ENCODE data around the gene LDLRAD1.
"Not testable (repeated sequence)": the region's sequence is repeated elsewhere in the genome, so short reads cannot be mapped to it uniquely, and the experiment has no call there.

The LDLRAD1 gene, protein sequence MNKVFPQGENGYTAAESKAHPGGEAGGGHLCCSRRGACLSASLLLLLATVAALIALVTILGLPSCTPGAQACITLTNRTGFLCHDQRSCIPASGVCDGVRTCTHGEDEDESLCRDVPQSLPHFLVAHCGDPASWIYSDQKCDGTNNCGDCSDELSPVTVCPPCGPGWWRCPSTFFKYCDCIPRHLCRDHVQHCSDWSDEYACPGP

DNA sequence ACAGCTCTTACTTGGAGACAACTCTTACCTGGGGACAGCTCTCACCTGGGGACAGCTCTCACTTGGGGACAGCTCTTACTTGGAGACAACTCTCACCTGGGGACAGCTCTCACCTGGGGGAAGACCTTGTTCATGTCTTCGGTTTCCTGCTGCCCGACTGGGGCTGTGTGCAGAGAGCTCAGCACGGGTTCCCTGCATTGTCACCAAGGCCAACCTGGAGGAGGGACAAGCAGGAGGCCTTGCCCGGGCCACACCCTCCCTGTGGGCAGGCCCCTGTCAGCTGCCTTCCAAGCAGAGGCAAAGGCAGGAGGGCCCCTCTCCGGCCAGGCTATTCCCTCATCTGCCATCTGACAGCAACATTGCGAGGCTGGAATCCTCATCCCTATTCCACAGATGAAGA, at the start of gene LDLRAD1:
Gene LDLRAD1, minus strand, starts transcription at position 208 of the 400 bp plus-strand sequence. Its CDS starts 74 bp downstream, at position 134.
- no peak for DNase-seq

DNA sequence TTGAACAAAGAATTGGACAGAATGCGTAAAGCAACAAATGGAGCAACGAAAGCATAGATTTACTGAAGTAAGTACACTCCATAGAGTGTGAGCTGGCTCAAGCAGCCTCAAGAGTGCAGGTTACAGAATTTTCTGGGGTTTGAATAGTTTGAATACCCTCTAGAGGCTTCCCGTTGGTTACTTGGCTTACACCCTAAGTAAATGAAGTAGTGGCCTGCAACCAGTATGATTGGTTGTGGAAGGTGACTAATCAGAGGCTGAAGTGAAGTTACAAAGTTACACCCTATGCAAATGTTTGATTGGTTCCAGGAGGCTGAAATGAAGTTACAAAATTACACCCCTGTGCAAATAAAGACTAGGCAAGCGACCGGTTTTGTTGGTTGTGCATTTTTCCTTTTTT, 46.3 kb upstream of the LDLRAD1 start:
- DNase-seq = no peak

DNA sequence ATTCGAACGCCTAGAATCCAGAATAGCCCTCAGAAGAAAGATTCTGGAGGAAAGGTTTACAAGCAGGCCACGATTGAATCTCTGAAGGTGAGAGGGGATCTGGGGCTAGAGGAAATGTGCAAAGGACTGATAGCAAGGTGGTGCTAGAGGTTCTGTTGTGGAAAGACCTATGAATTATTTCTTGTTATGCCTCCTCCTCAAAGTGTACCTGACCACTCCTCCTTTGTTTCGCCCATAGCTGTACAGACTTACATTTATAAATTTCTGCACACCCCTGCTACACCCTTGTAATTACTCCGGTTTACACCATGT, 36.4 kb upstream of the LDLRAD1 start:
- DNase-seq = no peak

DNA sequence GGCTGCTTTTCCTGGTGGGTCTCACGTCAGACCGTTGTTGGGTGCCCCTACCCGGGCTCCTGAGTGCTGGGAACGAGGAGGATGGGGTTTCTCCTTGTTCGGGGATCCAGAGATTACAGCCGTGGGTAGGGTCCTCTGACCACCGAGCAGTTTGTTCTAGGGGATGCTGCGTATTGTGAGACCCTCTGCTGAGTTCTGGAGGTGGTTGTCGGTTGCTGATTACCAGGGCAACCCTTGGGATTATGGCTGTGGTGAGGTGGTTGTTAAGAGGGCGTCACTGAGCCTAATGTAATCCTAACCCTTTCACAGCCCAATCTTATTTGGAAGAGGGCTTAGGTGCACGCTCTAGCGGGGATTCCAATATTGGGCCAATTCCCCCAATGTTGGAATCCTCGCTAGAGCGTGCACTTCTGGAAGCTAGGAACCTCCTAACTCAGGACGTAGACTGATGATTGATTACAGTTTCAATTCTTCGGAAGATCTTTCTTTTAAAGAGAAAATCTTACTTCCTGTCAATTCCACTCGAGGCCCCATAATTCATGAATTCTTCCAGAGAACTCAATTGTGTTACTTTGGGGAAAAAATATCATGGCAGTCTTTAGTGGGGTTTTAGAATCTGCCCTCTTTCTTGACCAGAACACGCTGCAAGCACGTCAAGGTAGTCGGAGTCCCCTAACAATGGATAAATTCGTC, 35.9 kb upstream of the LDLRAD1 start:
- no peak for DNase-seq

DNA sequence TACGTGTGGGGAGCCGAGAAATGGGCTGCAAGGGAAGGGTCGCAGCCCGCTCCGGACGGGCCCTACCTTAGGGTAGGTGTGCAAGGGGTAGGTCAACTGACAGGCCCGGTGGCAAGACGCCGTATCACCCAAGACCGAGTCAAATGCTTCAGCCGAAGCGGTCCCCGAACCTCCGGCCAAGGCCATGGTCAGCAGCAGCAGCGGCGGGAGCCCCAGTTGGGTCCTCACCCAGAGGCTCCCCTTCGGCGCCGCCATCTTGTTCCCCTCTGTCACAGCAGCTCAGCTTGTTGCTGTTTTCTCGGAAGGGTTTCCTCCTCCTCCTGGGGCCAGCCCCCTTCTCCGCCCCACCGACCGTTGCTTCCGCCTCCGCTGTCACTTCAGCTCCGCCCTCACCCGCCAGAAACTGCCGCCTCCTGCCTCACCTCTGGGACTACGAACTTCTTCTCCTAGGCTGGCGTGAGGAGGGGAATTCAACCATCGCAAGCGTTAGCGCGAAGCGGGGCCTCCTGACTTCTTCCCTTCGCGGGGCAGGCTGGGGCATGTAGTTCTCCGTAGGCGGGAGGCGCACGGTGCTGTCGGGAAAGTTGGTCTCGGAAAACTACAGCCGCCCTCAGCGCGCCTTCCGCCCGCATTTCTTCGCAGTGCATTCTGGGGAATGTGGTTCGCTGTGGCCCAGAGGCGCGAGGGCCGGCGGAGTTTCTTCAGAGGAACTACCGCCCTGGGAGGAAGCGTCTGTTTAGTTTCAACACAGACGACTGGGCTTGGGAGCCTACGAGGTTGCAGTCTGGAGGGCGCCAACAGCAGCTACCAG, 35.2 kb upstream of the LDLRAD1 start, which contains the start of the genes TCEANC2 and TMEM59:
Gene TCEANC2, plus strand, starts transcription at position 675 of the 811 bp plus-strand sequence. CDS start 815 bp downstream, outside the sequence.
Gene TMEM59, minus strand, starts transcription at position 271 of the 811 bp plus-strand sequence. Its CDS starts 16 bp downstream, at position 255.
- peak; percentile 98 for DNase-seq

DNA sequence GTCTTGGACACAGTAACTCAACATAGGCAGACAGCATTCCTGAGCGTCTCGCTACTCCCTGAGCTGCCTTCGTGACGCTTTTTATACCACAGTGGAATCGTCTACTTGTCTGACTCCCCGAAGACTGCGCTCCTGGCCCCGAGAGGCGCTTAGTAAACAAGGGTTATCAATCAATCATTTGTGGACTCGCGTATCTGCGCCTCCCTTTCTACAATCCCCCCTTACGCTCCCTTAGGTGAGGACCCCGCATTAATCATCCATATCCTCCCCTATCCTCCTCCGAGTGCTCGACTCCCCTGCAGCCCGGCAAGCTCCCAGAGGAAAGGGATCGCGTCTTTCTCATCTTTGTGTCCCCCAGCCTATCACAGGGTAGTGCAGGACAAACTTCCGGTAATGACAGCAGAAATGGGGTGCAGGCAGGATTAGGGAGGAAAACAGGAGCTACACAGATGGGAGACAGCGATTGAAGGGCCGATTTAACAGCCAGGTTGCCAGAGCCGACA, 34.5 kb upstream of the LDLRAD1 start:
- peak; percentile 17 for DNase-seq

DNA sequence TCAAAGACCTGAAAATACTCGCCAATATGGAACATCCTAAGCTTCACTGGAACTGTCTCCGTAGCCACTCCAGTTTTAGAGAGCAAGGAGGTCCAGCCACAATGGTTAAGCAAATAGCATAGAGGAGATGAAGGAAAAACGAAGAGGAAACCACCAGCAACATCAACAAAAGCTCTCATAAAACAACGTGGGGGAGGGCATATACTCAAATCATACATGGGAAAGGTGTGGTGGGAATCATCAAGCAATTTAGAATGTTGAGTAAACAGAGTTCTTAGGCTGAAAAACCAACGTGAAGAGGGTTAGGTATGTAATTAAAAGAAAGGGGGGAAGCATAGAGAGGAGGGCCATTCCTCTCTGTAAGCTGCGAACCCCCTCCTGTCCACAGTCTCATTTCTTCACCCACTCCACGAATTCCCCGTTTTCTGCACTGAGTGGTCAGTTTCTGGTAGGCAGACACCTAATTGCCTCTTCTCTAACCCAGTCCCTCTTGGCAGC, 34.0 kb upstream of the LDLRAD1 start:
- no peak for DNase-seq

DNA sequence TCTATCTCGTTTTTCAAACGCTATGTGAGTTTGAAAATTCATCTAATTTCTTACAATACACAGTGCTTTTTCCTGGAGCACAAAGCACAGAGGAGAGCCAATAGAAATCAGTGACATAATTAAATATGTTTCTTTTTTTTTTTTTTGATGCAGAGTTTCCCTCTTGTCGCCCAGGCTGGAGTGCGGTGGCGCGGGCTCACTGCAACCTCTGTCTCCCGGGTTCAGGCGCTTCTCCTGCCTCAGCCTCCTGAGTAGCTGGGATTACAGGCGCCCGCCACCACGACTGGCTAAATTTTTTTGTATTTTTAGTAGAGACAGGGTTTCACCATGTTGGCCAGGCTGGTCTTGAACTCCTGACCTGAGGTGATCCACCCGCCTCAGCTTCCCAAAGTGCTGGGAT, 32.4 kb upstream of the LDLRAD1 start:
- DNase-seq = not testable (repeated sequence)

DNA sequence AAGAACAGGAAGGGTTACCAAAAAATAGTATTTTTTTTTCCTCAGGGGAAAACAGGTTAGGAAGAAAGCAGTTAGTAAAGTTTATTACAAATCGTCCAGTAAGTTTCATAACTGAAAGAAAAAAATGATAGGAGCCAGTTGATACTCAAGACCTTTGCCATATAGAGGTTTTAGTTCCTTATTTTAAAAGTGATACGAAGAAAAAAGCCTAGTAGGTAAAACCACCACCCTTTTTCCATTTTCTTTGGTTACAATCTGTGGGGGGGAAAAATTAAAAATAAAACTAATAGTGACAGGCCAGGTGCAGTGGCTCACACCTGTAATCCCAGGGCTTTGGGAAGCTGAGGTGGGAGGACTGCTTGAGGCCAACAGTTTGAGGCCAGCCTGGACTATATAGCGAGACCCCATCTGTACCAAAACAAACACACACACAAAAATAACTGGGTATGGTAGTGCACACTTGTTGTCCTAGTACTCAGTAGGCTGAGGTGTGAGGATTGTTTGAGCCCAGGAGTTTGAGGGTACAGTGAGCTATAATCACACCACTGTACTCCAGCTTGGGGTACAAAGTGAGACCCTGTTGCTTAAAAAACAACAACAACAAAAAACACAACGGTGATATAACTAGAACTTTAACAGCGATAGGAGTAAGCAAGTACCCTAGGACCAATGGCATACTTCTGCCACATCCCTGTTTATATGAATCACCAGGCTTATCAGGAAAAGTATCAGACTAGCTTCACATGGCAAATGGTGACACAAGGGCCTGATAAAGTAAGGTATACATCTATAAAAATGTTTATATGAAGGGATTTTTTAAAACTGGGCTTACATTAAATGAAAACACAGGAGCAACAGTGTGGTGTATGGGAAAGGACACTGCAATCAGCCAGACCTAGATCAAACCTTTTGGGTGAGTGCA, 29.7 kb upstream of the LDLRAD1 start:
- DNase-seq = no peak

DNA sequence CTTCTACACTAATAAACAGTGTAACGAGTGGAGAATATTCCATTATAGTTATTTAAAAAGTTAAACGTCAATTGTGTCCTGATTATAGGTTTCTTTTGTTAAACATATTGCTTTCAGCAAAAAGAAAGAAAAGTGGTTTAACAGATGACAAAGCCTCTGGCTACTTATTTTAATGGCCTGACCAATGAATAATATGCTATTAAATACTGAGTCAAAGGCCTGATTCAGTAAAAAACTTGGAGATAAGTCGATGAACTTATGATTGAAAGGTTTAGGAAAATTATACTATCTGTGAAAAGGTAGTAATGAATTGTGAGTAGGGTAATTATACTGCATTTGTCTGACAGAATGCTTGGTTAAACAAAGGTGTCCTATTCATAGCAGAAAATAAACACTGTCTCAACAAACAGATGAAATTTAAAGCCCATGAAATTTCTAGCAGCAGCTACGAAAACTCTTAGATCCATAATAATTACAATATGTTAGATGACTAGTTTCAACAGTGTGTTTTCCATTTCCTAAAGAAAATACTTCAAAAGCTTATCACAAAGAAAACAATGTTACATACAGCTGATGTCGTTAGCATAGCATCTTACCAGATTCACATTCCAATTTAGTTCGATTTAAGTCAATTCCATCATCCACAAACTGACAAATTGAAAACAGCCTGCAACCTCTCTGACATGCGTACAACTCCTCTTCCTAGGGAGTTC, 28.8 kb upstream of the LDLRAD1 start:
- DNase-seq = no peak

DNA sequence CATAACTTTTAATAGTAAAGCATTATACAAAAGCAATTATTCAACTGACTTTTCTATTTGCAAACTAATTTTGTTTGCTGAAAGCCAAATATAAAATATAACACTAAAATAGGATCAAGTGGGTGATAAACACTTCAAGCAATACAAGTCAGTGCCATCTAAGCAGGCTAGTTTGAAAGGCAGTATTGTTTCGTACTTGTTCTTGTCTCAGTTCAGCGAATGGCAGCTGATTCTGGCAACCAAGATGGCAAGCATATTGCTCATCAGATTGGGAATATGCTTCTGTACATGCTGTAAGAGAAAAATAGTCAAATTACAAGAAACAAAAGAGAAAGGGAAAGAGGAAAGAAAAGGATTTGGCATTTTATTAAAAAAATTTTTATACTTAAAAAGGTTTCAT, 27.5 kb upstream of the LDLRAD1 start:
- DNase-seq = no peak

DNA sequence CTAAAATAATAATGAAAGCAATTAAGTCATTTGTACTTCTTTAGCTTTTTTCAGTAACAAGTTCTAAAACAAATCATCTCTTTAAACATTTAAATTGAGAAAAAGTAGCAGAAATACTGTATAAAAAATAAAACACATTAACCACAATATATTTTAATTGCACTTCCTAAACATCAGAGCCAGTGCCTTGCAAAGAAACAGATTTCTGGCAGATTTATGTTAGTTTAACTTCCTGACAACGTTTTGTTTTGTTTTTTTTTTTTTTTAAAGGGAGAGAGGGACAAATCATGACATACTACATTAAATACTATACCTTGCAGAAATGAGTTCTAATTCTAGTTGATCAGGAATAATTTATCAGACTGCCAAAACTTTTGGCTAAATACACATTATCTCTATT, 23.8 kb upstream of the LDLRAD1 start:
- DNase-seq = no peak

DNA sequence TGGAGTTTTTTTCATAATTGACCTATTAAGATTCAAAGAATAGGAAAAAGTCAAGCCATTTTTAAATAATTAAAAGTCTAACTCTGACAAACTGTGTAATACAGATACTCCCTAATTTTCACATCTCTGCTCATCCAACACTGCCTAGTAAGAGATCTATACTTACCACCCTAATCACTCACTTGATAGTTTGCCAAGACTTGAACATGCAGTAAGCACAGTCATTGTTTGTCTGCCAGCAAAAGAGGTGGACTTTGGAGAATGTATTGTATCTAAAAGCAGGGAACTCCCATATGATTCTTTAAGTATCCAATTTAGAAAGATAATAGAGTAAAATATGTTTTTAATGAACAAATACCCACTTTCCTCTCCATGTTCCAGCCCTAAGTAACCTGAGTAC, 19.5 kb upstream of the LDLRAD1 start:
- DNase-seq = no peak

DNA sequence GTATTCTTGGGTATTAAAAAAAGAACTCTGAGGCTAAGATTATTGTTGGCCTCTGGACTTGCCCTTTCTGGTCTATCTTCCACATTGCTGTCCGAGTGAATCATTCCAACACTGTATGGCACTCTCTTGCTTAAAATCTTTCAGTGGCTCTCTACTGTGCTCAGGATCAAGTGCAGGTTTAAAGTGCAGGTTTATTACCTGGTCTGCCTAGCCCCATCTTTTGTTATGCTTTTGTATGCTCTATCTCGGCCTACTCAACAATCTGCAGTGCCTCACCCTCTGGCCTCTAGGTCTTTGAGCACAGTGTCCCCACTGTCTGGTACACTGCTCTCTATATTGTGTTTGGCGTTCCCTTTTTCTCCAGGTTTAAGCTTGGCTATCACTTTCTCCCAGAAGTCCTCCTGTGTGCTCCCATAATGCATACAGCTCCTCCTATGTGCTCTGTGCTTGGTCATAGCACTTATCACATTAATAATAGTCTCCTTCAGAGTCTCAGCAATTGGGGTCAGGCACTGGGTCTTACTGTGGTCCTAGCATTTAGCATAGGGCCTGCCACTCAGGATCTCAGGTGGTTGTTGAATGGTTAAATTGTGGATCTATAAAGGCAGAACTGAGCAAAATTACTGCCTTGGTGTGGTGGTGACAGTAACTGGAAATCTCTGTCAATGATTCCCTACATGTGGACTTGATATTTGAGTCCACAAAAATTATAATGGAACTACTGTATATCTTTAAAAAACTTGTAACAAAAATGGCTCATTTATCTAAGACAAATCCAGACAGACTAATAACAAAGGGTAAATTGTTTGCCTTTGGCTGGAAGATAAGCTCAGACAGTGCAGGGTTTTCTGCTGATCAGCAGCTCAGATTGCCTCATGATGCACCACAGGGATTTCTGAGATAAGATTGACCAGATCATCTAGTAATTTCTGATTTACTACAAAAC, 10.6 kb upstream of the LDLRAD1 start:
- DNase-seq = no peak

DNA sequence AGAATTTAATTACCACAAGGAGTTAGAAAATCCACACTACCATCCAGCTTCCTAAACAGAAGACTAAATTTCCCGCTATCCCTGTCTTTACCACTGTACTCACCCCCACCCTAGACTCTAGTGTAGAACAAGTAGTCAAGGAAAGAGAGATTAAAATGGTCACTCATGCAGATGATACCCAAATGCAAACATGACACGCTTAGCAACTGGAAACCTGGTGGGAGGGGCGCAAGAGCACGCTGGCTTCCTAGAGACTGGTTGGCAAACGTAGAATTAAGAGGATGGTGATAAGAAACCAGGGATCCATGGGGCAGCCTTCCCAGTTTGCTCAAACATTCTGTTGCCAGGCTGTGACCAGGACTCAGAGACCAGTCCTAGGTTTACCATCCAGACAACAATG, 9.9 kb upstream of the LDLRAD1 start:
- DNase-seq = no peak

DNA sequence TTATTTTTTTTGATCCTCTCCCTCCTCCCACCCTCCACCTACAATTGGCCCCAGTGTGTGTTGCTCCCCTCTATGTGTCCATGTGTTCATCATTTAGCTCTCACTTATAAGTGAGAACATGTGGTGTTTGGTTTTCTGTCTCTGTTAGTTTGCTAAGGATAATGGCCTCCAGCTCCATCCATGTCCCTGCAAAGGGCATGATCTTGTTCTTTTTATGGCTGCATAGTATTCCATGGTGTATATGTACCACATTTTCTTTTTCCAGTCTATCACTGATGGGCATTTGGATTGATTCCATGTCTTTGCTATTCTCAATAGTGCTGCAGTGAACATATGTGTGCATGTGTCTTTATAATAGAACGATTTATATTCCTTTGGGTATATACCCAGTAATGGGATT, 6.8 kb upstream of the LDLRAD1 start:
- DNase-seq = not testable (repeated sequence)

DNA sequence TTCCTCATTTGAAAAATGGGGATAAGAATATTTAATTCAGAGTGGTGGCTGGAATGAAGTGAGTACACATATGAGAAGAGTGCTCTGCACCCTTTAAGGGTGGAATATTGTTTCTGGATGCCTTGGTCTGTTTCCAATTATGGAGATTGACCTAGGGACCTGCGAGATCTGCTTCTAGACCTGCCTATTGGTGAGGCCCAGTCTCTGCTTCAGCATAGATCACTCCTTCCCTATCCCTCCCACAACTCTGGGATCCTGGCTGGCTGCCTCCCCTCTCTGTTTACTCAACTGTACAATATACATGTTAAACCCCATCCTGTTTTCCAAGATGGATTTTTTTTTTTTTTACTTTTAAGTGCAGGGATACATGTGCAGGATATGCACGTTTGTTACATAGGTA, 6.4 kb upstream of the LDLRAD1 start:
- no peak for DNase-seq

DNA sequence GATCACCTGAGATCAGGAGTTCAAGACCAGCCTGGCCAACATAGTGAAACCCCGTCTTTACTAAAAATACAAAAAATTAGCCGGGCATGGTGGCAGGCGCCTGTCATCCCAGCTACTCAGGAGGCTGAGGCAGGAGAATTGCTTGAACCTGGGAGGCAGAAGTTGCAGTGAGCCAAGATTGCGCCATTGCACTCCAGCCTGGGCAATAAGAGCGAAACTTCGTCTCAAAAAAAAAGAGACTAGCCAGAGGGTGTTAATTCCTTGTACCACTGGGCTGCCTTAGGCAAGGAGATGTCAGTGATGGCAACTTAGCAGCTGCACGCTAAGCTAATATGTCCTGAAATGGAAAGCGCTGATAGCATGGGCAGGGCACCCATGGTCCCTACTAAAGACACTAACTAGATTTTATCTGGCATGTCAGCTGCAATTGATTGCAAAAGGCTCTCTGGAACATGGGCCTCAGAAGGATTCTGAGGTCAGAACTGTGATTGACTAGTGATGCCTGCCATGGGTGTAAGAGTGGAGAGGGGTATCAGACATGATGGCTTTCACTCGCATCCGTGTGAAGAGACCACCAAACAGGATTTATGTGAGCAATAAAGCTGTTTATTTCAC, 1.7 kb upstream of the LDLRAD1 start:
- DNase-seq = not testable (repeated sequence)

DNA sequence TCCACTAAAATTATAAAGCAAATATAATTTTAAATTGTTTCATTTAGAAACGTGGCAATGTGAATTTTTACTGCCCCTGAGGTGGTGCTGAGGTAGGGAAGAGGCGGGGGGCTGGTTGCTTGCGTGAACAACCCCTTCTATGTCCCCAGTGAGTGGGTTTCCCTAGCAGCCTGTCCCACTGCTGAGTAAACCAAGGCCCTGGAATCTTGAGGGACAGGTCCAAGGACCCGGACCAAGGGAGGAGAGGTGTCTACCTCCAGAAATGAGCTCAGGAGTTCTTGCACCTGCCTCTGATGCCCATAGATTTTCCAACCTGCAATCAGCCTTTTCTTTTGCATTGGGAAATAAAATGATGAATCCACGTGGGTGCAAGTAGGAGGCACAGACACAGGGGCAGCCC, 649 bp upstream of the LDLRAD1 start:
- no peak for DNase-seq

Data from DMS 273 treated with DMSO at 0.1 percent for 48 hours (cell line).